ENCODE measurements around the gene BRICD5. TPM values are rescaled to one million over a fixed set of nuclear protein-coding genes. Genes with fewer than 3 reads are reported as not detected.

The BRICD5 gene
- total and polyA plus RNA-seq, 4 donors: 2.1 to 13.5 (median 9.3) TPM

GRCh38 chr16:2187212-2187611, 23.5 kb downstream of the BRICD5 start:
- no peak overlapping the region for H3K27ac ChIP-seq (ENCODE audit: low read depth in 1 of 2, low read length in 1 of 2)
- no peaks in the 10 kb centered on the region for H3K27me3 ChIP-seq (ENCODE audit: control insufficient read depth in 3 of 3, insufficient read depth in 3 of 3, low read length in 2 of 3)
- no peaks in the 10 kb centered on the region for H3K9me3 ChIP-seq (ENCODE audit: control insufficient read depth in 4 of 4, insufficient read depth in 3 of 4, low read length in 3 of 4)
- no peaks in the 10 kb centered on the region for H3K36me3 ChIP-seq (ENCODE audit: control insufficient read depth in 4 of 4, insufficient read depth in 4 of 4, low read length in 4 of 4)
- no peak overlapping the region for H3K4me3 ChIP-seq
- 82 to 86% methylated on average over 17 of the region's 17 CpGs for WGBS, 2 donors
- H3K4me1 ChIP-seq (ENCODE audit: control insufficient read depth in 5 of 5, insufficient read depth in 5 of 5, low read length in 5 of 5): no peaks in the 10 kb centered on the region
- ATAC-seq (ENCODE audit: insufficient read depth, low FRiP score) (no peak), DNase-seq (no peak)
- no peak overlapping the region for H3K9ac ChIP-seq (ENCODE audit: insufficient read depth in 1 of 2, low read length in 2 of 2)
- TF ChIP-seq CTCF (IDR thresholded peaks at IDR 0.05; ENCODE audit: control extremely low read depth, extremely low read depth): no peak

GRCh38 chr16:2186505-2186904, 24.2 kb downstream of the BRICD5 start:
- no peak overlapping the region for H3K4me3 ChIP-seq
- H3K4me1 ChIP-seq (ENCODE audit: control insufficient read depth in 5 of 5, insufficient read depth in 5 of 5, low read length in 5 of 5): no peaks in the 10 kb centered on the region
- no peak overlapping the region for H3K9ac ChIP-seq (ENCODE audit: insufficient read depth in 1 of 2, low read length in 2 of 2)
- H3K27me3 ChIP-seq (ENCODE audit: control insufficient read depth in 3 of 3, insufficient read depth in 3 of 3, low read length in 2 of 3): no peaks in the 10 kb centered on the region
- H3K27ac ChIP-seq (ENCODE audit: low read depth in 1 of 2, low read length in 1 of 2): no peak overlapping the region
- no peaks in the 10 kb centered on the region for H3K9me3 ChIP-seq (ENCODE audit: control insufficient read depth in 4 of 4, insufficient read depth in 3 of 4, low read length in 3 of 4)
- WGBS, 2 donors: 84 to 91% methylated on average over 20 of the region's 20 CpGs
- DNase-seq (no peak), ATAC-seq (ENCODE audit: insufficient read depth, low FRiP score) (no peak)
- TF ChIP-seq CTCF (IDR thresholded peaks at IDR 0.05; ENCODE audit: control extremely low read depth, extremely low read depth): no peak
- no peaks in the 10 kb centered on the region for H3K36me3 ChIP-seq (ENCODE audit: control insufficient read depth in 4 of 4, insufficient read depth in 4 of 4, low read length in 4 of 4)

- no peak for TF ChIP-seq CTCF (IDR thresholded peaks at IDR 0.05; ENCODE audit: control extremely low read depth, extremely low read depth)
- no peaks in the 10 kb centered on the region for H3K9me3 ChIP-seq (ENCODE audit: control insufficient read depth in 4 of 4, insufficient read depth in 3 of 4, low read length in 3 of 4)
- no peak overlapping the region for H3K9ac ChIP-seq (ENCODE audit: insufficient read depth in 1 of 2, low read length in 2 of 2)
- no peak for ATAC-seq (ENCODE audit: insufficient read depth, low FRiP score)
- no peaks in the 10 kb centered on the region for H3K27me3 ChIP-seq (ENCODE audit: control insufficient read depth in 3 of 3, insufficient read depth in 3 of 3, low read length in 2 of 3)
- H3K36me3 ChIP-seq (ENCODE audit: control insufficient read depth in 4 of 4, insufficient read depth in 4 of 4, low read length in 4 of 4): no peaks in the 10 kb centered on the region
- no peak overlapping the region for H3K27ac ChIP-seq (ENCODE audit: low read depth in 1 of 2, low read length in 1 of 2)
- 87 to 90% methylated on average over 13 of the region's 13 CpGs for WGBS, 2 donors
- DNase-seq: no peak
- no peak overlapping the region for H3K4me3 ChIP-seq
- H3K4me1 ChIP-seq (ENCODE audit: control insufficient read depth in 5 of 5, insufficient read depth in 5 of 5, low read length in 5 of 5): no peaks in the 10 kb centered on the region
These were observed 24.6 kb downstream of the BRICD5 start for GRCh38 chr16:2186064-2186463.

GRCh38 chr16:2184962-2185361, 25.7 kb downstream of the BRICD5 start:
- Histone ChIP-seq H3K4me1 (ENCODE audit: control insufficient read depth in 5 of 5, insufficient read depth in 5 of 5, low read length in 5 of 5) (no peaks in the 10 kb centered on the region), H3K9ac (ENCODE audit: insufficient read depth in 1 of 2, low read length in 2 of 2) (no peak overlapping the region), H3K36me3 (ENCODE audit: control insufficient read depth in 4 of 4, insufficient read depth in 4 of 4, low read length in 4 of 4) (no peaks in the 10 kb centered on the region), H3K27ac (ENCODE audit: low read depth in 1 of 2, low read length in 1 of 2) (no peak overlapping the region), H3K9me3 (ENCODE audit: control insufficient read depth in 4 of 4, insufficient read depth in 3 of 4, low read length in 3 of 4) (no peaks in the 10 kb centered on the region), H3K27me3 (ENCODE audit: control insufficient read depth in 3 of 3, insufficient read depth in 3 of 3, low read length in 2 of 3) (no peaks in the 10 kb centered on the region), H3K4me3 (no peak overlapping the region)
- 86 to 89% methylated on average over 20 of the region's 20 CpGs for WGBS, 2 donors
- no peak for ATAC-seq (ENCODE audit: insufficient read depth, low FRiP score)
- DNase-seq: no peak
- no peak for TF ChIP-seq CTCF (IDR thresholded peaks at IDR 0.05; ENCODE audit: control extremely low read depth, extremely low read depth)

Measured in lung (tissue), 12 donors.